Left kidney (tissue), 8 donors: ENCODE measurements around the gene GDF10. TPM values are rescaled to one million over a fixed set of nuclear protein-coding genes. Genes with fewer than 3 reads are reported as not detected.

ENCODE experiments used
- DNase-seq: peaks from one replicate; pipeline ENCODE4 v3.0.0-alpha.2; 2013
- long read RNA-seq, 8 donors: transcript quantifications; one replicate each; lab custom pipeline, GENCODE V29; 2026
- polyA plus RNA-seq: library from polyadenylated mRNA; unstranded; fragments of 120-200 nt; gene quantifications from one replicate; pipeline ENCODE4 v1.2.1, GENCODE V29; 2013; ENCODE audit not compliant: insufficient read length

Gene GDF10, protein sequence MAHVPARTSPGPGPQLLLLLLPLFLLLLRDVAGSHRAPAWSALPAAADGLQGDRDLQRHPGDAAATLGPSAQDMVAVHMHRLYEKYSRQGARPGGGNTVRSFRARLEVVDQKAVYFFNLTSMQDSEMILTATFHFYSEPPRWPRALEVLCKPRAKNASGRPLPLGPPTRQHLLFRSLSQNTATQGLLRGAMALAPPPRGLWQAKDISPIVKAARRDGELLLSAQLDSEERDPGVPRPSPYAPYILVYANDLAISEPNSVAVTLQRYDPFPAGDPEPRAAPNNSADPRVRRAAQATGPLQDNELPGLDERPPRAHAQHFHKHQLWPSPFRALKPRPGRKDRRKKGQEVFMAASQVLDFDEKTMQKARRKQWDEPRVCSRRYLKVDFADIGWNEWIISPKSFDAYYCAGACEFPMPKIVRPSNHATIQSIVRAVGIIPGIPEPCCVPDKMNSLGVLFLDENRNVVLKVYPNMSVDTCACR
- 1.6 TPM for polyA plus RNA-seq
- long read RNA-seq, donor 1, partial matches to known transcripts = 0 of 2 reads
- long read RNA-seq, donor 1, other reads (novel, unspliced or antisense) = 0 of 2 reads
- long read RNA-seq, donor 2 = 0 reads
- long read RNA-seq, donor 3 = 0 reads
- long read RNA-seq, donor 4 = 0 reads
- long read RNA-seq, donor 5, partial matches to known transcripts = 0 of 2 reads
- long read RNA-seq, donor 5, other reads (novel, unspliced or antisense) = 0 of 2 reads
- long read RNA-seq, donor 6, partial matches to known transcripts = 0 of 1 reads
- long read RNA-seq, donor 6, other reads (novel, unspliced or antisense) = 0 of 1 reads
- long read RNA-seq, donor 7 = 0 reads
- long read RNA-seq, donor 8 = 0 reads

DNA sequence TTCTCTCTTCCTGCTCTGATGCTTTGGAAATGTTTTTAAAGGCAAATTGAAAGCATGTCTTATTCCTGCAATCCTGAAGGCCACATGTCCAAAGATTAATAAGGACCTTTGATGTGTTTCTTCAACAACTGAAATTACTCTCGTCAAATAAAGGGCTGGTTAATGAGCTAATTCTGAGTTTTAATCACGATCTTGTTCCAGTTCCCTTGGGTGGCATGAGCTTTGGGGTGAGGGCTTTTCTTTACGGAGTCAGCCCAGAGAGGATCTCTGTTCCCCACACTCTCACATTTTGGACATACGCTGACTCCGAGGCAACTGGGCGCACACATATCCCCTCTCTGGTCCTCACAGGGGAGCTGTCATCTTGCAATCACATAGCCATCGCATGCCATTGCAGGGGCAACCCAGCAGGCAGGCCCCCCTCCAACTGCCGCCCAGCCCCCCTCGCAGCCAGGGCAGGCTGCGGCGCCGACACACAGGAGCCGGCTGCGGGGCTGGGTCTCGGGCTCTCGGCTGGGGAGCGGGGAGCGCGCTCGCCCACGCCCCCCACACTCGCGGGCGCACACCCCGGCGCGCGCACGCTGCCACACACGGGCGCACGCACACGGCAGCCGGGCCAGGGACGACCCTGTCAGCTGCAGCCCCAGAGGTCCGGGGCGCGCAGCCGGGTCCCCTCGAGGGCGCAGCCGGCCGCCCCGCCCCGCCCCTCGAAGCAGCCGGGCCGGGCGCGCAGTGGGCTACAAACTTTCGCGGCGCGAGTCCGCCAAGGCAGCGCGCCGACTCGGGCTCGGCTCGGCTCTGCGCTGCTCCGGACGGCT, at the start of gene GDF10:
GDF10 (plus strand) TSS at position 587 of the 818 bp plus-strand sequence. CDS start 455 bp downstream, outside the sequence.
- DNase-seq = no peak

DNA sequence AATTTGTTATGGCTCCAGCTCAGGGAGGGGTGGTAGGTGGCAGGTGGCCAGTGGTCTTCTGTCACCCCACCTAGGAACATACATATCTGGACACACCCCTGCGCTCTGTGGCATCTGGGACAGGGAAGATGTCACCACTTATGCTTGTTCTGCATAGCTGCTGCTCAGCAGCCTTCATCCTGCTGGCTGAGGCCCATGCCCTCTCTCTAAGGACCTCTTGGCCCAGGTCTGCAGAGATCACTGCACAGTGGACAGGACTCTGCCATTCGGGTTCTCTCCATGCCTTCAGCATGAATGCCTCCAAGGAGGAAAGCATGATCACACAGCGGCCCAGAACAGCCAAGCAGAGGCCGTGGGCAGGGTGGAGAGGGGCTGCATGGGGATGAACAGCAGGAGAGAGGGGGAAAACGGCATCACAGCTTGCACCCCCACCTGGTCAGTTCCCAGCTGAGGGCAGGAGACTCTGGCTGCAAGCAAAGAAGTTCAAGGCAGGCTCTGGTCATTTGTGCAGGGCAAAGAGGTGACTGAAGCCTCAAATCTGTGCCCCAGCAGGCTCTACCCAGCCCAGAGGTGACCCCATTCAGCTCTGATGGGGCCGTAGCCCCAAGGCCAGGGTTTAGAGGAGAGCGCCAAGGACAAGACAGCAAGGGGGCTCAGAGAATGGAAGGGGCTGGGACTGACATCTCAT, 47.8 kb upstream of the GDF10 start:
- DNase-seq = no peak

DNA sequence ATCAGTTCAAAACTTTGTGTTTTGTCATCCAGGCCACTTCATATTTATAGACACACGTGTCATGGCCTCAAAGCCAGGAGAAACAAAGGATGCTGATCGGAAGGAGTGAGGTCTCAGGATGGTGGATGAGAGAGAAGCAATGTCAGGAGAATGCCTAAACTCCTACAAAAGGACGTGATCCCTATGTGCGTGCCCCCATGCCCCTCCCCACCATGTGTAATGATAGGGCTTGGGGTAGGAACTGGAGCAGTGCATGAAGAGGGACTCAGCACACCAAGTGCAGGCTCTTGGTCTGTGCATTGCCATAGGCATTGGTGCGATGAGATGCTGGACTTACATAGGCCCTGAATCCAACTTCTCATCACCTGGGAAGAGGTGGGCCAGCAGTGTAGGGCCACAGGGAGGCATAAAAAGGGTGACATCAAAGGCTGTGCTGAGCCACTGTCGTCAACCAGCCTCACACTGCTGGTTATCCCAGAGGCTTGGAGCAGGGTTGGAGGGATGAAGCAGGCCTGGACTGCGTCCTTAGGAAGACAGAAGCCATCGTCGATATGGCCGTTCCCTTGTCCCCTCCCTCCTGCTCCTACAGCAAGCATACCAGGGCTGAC, 46.9 kb upstream of the GDF10 start:
- no peak for DNase-seq

DNA sequence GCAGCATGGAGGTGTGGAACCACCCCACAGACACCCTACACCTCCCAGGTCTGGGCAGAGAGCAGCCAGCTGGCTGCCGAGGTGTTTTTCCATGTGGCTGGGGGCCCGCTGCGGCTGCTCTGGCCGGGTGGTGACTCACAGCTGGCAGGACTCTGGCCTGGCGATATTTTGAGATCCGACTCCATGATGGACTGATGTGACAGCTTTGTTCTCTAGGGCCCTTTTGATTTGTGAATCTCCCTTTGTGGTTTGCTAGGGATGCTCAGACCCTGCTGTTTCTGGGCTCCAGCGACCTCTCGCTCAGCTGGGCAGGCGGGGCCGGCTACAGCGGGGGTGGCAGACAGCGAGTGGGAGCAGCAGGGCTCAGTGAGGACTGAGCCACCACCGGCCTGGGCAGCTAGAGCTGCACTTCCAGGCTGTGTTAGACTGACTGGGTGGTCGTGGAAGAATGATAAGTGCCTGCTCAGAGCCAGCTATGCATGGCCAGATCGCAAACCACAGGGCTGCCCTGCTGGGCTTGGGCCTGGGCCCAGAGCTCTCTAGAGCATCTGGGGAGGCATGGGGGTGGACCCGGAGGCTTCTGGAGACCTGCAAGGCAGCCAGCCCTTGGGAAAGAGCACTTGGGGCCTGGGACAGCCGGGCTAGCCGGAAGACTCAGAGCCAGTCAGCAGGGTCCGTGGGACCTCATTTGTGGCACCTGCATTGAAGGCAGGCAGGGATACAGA, 46.2 kb upstream of the GDF10 start:
- DNase-seq = no peak

DNA sequence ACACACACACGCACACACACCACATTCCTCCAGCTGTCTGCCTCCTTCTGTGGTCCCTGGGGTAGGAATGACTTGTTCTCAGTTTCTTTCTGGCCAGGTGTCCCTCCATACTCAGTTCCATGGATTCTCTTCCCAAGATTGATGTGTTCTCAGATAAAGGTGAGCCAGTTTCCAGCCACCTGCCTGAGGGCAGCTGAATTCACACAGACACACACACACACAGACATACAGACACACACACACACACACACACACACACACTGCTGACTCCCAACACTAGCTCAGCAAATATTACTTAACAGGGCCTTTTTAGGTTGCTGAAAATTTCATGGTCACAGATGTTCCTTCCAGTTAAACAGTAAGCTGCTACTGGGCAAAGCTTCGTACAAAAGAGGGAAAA, 45.4 kb upstream of the GDF10 start:
- no peak for DNase-seq

DNA sequence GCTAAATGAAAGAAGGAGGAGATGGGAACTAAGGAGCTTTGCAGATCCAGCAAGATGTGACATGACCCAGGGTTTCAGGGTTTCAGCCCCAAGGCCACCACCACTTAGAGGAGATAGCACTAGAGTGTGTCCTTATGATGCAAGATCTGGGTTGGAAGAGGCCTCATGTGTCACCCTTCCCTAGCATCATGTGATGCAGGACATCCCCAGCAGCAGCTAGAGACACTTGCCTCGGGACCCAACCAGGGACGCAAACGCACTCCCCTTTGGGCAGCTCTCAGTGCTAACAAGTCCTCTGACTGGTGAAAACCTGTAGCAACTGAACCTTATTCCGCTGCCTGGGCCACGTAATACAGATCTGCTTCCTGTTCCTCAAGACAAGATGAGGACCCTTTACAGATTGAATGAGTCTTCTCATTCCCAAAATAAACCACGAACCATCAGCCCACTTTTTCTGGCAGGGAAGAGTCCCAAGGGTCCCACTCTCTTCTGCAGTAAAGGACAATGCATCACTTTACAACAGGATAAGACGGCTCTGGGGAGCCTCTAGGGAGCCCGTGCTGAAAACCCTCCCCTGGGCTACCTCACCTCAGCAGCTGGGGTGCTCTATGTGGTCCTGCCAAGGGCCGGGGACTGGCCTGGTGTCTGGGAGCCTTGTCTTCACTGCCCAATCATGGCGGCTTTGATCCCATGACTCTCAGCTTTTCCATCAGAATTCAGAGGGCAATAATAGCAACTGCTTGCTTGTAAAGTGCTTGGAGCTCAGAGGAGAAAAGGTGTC, 44.8 kb upstream of the GDF10 start:
- DNase-seq = no peak

DNA sequence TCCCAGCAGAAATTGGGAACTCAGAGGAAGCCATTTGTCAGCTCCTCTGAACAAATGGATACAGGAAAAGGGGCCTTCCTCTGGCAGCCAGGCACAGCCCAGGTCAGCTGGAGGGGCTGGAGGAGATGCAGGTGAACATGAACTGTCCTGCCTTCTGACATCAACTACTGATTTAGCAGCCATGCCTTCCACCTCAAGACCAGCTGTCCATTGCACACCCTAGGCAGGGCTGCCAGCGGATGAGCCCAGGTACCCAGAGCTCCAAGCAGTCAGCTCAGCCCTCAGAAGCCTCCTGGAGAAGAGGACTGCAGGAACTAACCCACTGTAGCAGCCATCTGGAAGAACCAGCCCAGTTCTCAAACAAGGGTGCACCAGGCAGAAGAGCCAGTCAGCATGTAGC, 44.1 kb upstream of the GDF10 start:
- DNase-seq = no peak

DNA sequence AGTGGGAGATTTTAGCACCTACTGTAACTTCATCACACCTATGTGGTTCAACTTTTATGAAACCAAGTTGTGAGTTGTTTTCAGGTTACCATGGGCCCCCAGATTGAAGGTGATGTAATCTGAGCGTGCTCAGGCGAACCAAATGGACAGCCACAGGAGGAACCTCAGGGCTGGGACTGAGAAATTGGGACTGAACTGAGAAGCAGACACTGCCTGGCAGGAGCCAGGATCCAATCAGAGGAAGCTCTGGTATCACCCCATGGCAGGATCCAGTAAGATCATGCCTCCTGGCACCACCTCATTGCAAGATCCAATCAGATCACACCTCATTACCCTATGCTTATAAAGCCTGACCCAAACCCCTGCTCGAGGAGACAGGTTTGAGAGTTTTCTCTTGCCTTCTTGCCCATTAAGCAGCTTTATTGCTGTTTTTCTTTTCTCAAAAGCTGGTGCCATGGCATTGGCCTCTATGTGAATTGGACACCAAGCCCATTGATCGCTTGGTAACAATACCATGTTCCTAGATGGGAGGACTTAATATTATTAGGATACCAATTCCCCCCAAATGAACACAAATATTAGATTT, 43.2 kb upstream of the GDF10 start:
- no peak for DNase-seq

DNA sequence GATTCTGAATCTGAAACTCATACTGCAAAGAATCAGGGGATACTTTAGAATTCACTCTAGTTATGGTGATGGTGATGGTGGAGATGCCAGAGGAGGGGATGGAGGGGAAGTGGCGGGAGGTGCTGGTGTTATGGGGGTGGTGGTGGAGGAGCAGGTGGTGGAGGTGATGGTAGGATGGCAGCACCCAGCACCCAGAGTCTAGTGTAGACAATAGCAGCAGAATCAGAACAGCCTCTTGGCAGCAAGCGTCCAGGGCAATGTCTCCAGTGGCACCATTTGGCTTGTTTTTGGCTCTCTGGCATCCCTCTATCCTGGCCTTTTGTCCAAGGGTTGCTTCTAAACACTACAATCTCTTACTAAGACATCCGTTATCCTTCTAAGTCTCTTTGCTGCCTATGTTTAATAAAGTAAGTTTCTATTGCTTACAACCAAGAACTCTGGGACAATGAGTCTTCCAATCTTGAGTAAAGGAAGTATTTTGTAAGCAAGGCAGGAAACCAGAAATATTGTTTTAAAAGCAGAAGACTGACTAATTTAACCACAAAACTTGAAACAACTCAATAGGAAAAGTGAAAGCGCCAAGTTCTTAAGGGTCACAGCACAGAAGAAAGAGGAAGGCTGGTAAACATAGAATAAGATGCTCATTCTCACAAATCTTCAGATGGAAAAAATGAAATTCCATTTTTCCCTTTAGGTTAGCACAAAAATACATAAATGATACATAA, 42.4 kb upstream of the GDF10 start:
- DNase-seq = no peak

DNA sequence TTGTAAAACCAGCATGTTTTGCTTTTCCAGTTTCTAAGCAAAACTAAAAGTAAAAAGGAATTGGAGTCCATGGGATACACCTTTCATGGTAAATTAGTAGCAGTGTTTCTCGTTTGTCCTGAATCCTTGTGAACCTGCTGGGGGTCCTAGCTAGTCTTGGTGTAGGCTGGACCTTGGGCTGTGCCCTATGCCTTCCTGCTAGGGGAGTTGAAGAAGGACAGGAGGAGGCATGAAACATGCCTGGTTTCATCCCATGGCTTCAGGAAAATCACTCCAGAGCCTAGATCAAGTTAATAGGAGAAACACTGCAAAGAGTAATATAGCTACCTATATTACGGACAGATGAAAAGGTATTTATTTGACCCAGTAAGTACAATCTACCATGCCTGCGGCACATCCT, 41.1 kb upstream of the GDF10 start:
- DNase-seq = no peak

DNA sequence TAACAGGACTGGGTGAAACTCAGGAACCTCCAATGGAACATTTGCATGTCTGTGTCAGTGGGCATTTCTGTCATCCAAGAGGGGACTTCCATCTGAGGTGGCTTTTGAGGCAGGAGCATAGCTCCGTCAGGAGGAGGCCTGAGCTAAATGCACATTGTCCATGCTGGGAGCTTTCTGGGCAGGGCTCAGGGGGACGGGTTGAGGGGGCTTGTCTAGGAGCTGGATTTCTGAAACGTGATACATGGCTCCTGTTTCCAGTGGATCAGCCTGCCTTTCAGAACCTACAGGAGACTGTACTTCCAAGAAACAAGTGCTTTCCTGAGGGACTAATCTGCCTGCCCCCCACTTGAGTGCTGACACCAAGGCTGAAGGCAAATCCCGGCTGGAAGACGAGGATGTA, 40.5 kb upstream of the GDF10 start:
- no peak for DNase-seq

DNA sequence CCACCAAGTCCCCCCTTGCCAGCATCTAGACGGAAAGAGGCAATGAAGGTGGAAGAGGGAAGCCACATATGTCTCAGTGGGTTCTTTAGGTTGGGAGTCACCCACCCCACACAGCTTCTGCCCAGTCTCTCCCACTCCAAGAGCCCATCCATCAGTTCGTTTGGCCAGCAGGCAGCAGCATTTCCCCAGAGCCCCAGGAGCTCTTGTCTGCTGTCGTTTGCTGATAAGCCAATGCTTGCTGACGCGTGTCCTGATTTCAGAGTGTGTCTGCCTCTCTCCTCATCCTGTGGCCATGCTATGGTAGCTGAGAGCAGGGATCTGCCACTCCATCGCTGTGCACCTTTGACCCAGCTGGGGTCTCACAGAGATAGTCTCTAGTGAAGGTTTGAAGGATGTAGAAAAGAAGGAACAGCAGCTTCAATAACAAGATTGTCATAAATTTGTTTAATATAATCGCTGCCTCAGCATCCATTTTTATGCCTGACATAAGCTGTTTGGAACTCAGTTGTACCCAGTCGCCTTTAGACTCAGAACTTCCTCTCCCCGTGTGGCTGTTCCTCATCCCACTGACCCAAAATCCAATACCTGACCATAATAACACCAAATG, 39.4 kb upstream of the GDF10 start:
- DNase-seq = no peak

DNA sequence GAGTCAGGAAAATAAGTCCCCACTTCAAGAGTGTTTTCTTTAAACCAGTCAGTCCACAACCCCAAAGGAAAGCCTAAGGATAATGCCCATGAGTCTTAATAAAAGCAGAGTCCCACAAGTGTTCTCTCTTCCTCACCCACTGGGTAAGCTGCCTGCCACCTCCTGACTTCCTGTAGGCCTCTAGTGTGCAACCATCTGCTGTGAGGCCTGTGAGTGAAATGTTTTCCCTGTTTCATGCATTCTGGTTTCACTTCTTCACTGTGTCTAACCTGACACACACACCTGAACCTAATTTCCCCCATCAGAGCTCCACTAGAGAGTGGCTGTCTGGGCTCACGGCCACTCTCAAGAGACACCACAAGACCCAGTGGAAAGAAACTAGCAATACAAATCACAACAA, 38.9 kb upstream of the GDF10 start:
- DNase-seq = no peak

DNA sequence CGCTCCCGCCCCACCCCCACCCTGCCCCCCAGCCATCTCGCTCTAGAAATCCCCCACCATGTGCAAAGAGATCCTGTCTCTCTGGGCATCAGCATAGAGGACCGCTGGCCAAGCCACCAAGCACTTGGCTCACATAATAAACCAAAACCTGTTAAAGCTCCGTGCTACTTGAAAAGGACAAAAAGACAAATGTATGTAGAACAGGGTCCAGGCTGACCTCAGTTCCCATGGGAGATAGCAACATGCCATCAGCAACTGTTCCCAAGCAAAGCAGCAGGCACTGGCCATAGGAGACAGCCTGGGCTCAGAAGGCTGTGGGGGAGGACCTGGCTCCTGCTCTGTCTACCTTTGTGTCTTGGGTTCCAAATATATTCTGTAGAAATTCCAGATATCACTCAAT, 38.4 kb upstream of the GDF10 start:
- no peak for DNase-seq

DNA sequence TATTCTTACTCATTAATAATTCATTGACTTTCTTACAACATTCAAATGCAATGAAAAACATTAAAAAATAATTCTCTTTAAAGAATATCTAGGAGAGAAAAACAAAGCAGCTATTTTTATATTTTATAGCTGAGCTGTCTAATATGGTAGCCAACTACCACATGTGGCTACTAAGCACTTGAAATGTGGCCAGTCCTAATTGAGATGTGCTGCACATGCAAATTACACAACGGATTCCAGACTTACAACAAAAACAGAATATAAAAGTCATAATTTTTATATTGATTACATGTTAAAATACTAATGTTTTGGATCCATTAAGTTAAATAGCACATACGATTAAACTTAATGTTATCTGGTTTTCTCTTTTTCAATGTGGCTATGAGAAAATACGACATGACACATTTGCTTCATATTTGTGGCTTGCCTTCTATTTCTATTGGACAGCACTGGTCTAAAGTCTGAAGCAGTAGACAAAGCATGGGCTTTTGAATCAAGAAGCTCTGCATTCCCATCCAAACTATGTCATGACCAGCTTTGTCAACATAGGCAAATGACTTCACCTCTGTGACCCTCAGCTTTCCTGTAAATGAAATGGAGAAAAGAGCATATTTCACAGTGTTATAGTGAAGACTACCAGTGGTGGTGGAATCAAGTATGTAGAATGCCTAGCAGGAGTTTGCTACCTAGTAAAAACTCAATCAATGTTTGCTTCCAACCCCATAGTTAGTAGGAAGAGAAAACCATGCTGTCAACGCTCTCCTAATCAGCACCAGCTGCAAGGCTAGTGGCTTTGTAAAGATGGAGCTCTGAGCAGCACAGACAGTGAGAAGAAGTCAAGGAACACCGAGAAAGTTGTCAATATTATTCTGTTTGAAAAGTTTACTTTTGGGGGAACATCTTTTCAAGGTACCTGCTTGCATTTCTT, 37.1 kb upstream of the GDF10 start:
- no peak for DNase-seq

DNA sequence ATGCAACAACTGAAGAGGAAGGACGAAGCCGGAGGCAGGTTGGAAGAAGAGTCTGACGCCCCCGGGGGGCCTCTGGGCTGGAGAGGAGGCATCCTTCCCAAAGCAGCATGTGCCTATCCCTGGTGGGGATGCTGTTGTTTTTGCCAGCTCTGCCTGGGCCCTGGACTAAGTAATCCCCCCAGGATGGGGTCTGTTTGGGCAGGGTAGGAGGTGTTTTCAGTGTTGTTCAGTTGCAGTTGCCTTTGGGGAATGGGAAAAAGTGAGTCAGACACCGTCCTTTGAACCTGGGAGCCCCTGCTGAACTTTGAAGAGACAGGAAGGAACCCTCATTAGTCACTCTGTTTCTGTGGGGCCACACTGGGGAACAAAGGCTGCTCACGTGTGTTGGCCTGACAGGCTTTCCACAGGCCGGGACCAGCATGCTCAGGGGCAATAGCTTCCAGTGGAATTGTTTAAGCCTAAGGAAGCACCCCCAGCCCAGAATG, 35.2 kb upstream of the GDF10 start:
- DNase-seq = no peak

DNA sequence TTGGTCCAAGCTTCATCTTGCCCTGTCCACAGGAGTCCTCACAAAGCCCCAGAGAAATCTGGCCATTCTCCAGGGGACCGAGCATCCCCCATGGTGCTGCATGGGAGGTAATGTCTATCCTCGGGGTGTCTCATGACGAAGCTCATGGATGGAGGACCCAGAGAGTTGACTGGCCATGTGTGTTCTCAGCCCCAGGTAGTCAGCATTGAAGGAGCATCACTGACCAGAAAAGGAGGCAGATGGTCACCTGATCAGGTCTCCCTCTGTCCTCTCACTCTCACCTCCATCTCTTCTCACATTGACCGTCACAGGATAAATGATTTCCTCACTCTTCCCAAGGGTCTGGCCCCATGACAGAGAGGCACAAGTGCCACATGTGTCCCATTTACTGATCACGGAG, 33.4 kb upstream of the GDF10 start:
- no peak for DNase-seq
